ENCODE measurements around the gene CARNS1.

DNA sequence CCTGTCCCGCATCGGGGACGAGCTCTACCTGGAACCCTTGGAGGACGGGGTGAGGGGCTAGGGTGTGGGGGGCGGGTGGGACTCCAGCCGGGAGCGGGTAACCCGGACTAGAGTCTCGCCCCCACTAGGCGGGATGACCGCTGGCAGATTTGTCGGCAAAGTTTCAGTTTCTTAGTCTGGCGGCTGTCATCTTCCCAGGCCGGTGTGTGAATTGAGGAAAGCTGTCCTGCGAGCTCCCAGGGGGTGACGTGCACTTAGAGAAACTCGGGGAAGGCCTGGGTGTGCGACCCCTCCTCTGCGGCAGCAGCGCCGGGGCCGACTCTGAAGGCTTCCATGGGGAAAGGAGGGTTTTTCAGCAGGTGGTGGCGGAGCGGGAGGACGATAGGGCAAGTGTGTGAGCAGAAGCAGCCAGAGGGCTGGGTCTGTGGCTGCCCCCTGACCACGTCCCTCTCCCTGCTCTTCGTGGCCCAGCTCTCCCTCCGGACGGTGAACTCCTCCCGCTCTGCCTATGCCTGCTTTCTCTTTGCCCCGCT lies 23.2 kb upstream of the CARNS1 start:
- TF ChIP-seq EZH2 (IDR thresholded peaks at IDR 0.05; ENCODE audit: insufficient read depth, low read length) = no peak
- TF ChIP-seq, protein P1, sequence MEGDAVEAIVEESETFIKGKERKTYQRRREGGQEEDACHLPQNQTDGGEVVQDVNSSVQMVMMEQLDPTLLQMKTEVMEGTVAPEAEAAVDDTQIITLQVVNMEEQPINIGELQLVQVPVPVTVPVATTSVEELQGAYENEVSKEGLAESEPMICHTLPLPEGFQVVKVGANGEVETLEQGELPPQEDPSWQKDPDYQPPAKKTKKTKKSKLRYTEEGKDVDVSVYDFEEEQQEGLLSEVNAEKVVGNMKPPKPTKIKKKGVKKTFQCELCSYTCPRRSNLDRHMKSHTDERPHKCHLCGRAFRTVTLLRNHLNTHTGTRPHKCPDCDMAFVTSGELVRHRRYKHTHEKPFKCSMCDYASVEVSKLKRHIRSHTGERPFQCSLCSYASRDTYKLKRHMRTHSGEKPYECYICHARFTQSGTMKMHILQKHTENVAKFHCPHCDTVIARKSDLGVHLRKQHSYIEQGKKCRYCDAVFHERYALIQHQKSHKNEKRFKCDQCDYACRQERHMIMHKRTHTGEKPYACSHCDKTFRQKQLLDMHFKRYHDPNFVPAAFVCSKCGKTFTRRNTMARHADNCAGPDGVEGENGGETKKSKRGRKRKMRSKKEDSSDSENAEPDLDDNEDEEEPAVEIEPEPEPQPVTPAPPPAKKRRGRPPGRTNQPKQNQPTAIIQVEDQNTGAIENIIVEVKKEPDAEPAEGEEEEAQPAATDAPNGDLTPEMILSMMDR (IDR thresholded peaks at IDR 0.05; ENCODE audit: insufficient read depth, low read depth, low read length) = no peak

Measured in astrocyte (in vitro differentiated cells and primary cell).